ENCODE measurements around the gene CDC42BPB. TPM values are rescaled to one million over a fixed set of nuclear protein-coding genes. Genes with fewer than 3 reads are reported as not detected.

CDC42BPB gene
- total RNA-seq, 2 experiments from 2014 or later: 6.6 to 7.6 TPM

DNA sequence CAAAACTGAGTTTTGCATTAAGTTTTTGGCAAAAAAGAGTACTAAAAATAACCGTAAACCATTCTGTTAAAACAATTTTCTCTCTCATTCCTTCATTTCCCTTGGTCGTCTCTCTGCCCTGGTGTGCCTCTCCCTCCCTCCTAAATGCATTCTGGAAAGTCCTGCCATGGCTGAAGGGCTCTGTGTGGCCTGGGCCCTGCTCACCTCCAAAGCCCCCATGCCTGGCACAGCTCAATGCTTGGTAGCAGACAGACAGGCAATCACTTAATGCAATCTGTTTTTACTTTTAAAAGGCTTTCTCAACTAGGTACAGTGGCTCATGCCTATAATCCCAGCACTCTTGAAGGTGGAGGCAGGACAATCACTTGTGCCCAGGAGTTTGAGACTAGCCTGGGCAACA lies 47.8 kb downstream of the CDC42BPB start:
- Histone ChIP-seq H3K36me3 (ENCODE audit: insufficient read depth, low read length) (no peaks in the 10 kb centered on the region), H3K4me3 (ENCODE audit: low read length) (no peak overlapping the region), H3K4me1 (ENCODE audit: insufficient read depth, low read length) (no peaks in the 10 kb centered on the region), H3K9me3 (ENCODE audit: control insufficient read depth in 1 of 2, insufficient read depth in 1 of 2, low read length in 2 of 2) (no peaks in the 10 kb centered on the region), H3K27me3 (ENCODE audit: control insufficient read depth in 1 of 2, insufficient read depth in 2 of 2, low read length in 2 of 2) (no peaks in the 10 kb centered on the region), H3K27ac (ENCODE audit: low read depth in 1 of 2, low read length in 2 of 2) (no peak overlapping the region)
- H3K9me3 Mint-ChIP-seq: no peaks in the 10 kb centered on the region
- DNase-seq: no peak
- H3K4me3 Mint-ChIP-seq: no peak overlapping the region
- H3K27me3 Mint-ChIP-seq: no peaks in the 10 kb centered on the region
- TF ChIP-seq, protein P1, sequence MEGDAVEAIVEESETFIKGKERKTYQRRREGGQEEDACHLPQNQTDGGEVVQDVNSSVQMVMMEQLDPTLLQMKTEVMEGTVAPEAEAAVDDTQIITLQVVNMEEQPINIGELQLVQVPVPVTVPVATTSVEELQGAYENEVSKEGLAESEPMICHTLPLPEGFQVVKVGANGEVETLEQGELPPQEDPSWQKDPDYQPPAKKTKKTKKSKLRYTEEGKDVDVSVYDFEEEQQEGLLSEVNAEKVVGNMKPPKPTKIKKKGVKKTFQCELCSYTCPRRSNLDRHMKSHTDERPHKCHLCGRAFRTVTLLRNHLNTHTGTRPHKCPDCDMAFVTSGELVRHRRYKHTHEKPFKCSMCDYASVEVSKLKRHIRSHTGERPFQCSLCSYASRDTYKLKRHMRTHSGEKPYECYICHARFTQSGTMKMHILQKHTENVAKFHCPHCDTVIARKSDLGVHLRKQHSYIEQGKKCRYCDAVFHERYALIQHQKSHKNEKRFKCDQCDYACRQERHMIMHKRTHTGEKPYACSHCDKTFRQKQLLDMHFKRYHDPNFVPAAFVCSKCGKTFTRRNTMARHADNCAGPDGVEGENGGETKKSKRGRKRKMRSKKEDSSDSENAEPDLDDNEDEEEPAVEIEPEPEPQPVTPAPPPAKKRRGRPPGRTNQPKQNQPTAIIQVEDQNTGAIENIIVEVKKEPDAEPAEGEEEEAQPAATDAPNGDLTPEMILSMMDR (IDR thresholded peaks at IDR 0.05): no peak
- CTCF ChIA-PET: no interaction called here
- peaks cover 4% of the 10 kb centered on the region for H3K4me1 Mint-ChIP-seq (ENCODE audit: low read depth)
- ATAC-seq (ENCODE audit: poor library complexity): no peak
- POLR2A ChIA-PET: interaction anchor here (0.5 kb wide), 1 partner anchor 384 kb away, joined by 4 read pairs; no protein-coding TSS in a partner anchor
- peaks cover 8% of the 10 kb centered on the region for H3K36me3 Mint-ChIP-seq (ENCODE audit: low read depth)
- H3K27ac Mint-ChIP-seq: no peak overlapping the region
- intact Hi-C loops (cut with DNase I, micrococcal nuclease): no loop called here

DNA sequence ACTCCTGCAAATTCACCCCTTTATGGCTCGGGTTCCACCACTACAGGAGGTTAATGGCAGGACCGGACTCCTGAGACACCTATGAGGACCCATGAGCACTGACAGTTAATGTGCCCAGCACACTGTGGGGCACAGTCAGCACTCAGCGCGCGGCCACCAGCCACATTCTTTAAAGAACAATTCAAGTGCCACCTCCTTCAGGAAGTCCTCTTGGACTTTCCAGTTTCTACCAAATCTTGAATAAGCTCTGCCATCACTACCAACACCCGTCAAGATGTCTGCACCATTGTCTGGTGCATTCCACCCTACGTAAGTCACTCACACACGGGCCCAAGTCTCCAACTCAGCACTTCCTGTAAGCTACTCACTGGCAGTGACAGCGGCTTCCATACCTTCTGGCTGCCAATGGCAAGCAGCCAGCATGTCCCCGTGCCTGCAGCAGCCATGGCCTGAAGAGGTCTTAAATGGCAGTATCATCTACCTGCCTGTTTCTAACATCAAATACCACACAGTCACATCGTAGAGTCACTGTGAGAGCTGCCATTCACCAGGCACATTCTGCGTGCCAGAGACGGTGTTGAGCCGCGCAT lies 48.5 kb downstream of the CDC42BPB start:
- Histone ChIP-seq H3K27me3 (ENCODE audit: control insufficient read depth in 1 of 2, insufficient read depth in 2 of 2, low read length in 2 of 2) (no peaks in the 10 kb centered on the region), H3K4me3 (ENCODE audit: low read length) (no peak overlapping the region), H3K27ac (ENCODE audit: low read depth in 1 of 2, low read length in 2 of 2) (no peak overlapping the region), H3K9me3 (ENCODE audit: control insufficient read depth in 1 of 2, insufficient read depth in 1 of 2, low read length in 2 of 2) (no peaks in the 10 kb centered on the region), H3K4me1 (ENCODE audit: insufficient read depth, low read length) (no peaks in the 10 kb centered on the region), H3K36me3 (ENCODE audit: insufficient read depth, low read length) (no peaks in the 10 kb centered on the region)
- TF ChIP-seq, protein P1 (IDR thresholded peaks at IDR 0.05): no peak
- no peak overlapping the region for H3K4me3 Mint-ChIP-seq
- POLR2A ChIA-PET: no interaction called here
- intact Hi-C loops (cut with DNase I, micrococcal nuclease): no loop called here
- CTCF ChIA-PET: no interaction called here
- H3K4me1 Mint-ChIP-seq (ENCODE audit: low read depth): no peaks in the 10 kb centered on the region
- DNase-seq (no peak), ATAC-seq (ENCODE audit: poor library complexity) (no peak)
- H3K36me3 Mint-ChIP-seq (ENCODE audit: low read depth): peaks cover 8% of the 10 kb centered on the region
- H3K9me3 Mint-ChIP-seq: no peaks in the 10 kb centered on the region
- no peak overlapping the region for H3K27ac Mint-ChIP-seq
- no peaks in the 10 kb centered on the region for H3K27me3 Mint-ChIP-seq

DNA sequence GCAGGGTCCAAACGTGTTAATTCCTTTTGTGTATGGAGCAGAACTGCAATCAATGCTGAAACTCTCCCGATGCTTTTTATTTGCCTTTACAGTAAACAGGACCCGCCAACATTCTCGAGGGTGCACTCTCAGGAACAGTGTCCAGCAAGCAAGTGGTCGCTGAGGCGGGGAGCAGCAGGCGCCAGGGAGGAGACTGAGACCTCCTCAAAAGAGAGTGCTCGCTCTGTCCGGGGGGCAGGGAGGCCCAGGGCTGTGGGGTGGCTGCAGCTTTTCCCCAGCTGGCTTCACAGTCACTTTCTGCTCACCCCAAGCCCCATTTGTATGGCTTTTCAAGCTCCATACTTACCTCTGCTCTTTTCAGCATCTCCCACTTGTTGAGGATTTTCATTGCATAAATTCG lies 49.2 kb downstream of the CDC42BPB start:
- Mint-ChIP-seq H3K4me3 (no peak overlapping the region), H3K27me3 (no peaks in the 10 kb centered on the region), H3K27ac (no peak overlapping the region), H3K4me1 (ENCODE audit: low read depth) (no peaks in the 10 kb centered on the region), H3K36me3 (ENCODE audit: low read depth) (peaks cover 8% of the 10 kb centered on the region), H3K9me3 (no peaks in the 10 kb centered on the region)
- intact Hi-C loops (cut with DNase I, micrococcal nuclease): no loop called here
- H3K9me3 ChIP-seq (ENCODE audit: control insufficient read depth in 1 of 2, insufficient read depth in 1 of 2, low read length in 2 of 2): no peaks in the 10 kb centered on the region
- CTCF ChIA-PET: no interaction called here
- no peaks in the 10 kb centered on the region for H3K36me3 ChIP-seq (ENCODE audit: insufficient read depth, low read length)
- TF ChIP-seq, protein P1 (IDR thresholded peaks at IDR 0.05): no peak
- H3K4me1 ChIP-seq (ENCODE audit: insufficient read depth, low read length): no peaks in the 10 kb centered on the region
- H3K27ac ChIP-seq (ENCODE audit: low read depth in 1 of 2, low read length in 2 of 2): no peak overlapping the region
- POLR2A ChIA-PET: no interaction called here
- H3K27me3 ChIP-seq (ENCODE audit: control insufficient read depth in 1 of 2, insufficient read depth in 2 of 2, low read length in 2 of 2): no peaks in the 10 kb centered on the region
- no peak for ATAC-seq (ENCODE audit: poor library complexity)
- no peak overlapping the region for H3K4me3 ChIP-seq (ENCODE audit: low read length)
- DNase-seq: no peak
